Colonic mucosa (tissue), 4 donors: ENCODE data around the gene SLX1A. TPM values are rescaled to one million over a fixed set of nuclear protein-coding genes. Genes with fewer than 3 reads are reported as not detected.
A peak's percentile ranks its signal among the peaks of the same experiment; 100 is the strongest.
"Not testable (repeated sequence)": the region's sequence is repeated elsewhere in the genome, so short reads cannot be mapped to it uniquely, and the experiment has no call there.

Experiments used
- DNase-seq: peaks from one replicate; pipeline ENCODE4 v3.0.0-alpha.2; 2020
- H3K27ac ChIP-seq: fragments of 200-600 bp; one replicate; pipeline ENCODE4 v1.8.0; 2021
- H3K27me3 ChIP-seq: fragments of 200-600 bp; one replicate; pipeline ENCODE4 v1.8.0; 2021
- H3K36me3 ChIP-seq: fragments of 200-600 bp; one replicate; pipeline ENCODE4 v1.8.0; 2021
- H3K4me1 ChIP-seq: fragments of 200-600 bp; one replicate; pipeline ENCODE4 v1.8.0; 2021; ENCODE audit warnings: mild to moderate bottlenecking
- H3K4me3 ChIP-seq: fragments of 200-600 bp; one replicate; pipeline ENCODE4 v1.8.0; 2021
- H3K9ac ChIP-seq, 2 donors: one replicate each; pipeline ENCODE4 v1.7.0; 2013; ENCODE audit warnings: control low read depth in 2 of 2, low read depth in 2 of 2, low read length in 2 of 2
- H3K9me3 ChIP-seq: fragments of 200-600 bp; one replicate; pipeline ENCODE4 v1.8.0; 2021
- CTCF ChIP-seq: fragments of 200-600 bp; IDR thresholded peaks from one replicate; pipeline ENCODE4 v1.8.0; 2022; ENCODE audit warnings: antibody characterized with exemption, mild to moderate bottlenecking
- intact Hi-C: fragments of 100-400 bp; cut with DNase I; formaldehyde crosslinking; loops from one replicate; pipeline ENCODE4 v1.14.1; 2022
- total RNA-seq, 2 donors: library from RNA; stranded (reverse); fragmentation: NEBNext Ultra II Directional in 1 of 2; extraction: Animal tissue kit (Norgen Biotek cat#: 25700) in 1 of 2; gene quantifications; one replicate each; pipeline ENCODE4 v1.2.1, GENCODE V29; 2021
- donor health status: healthy.
- donor health status: DM: no; HTN: no; CAD: no.
- donor health status: DM: no; HTN: no; CAD: no.

The SLX1A gene
- 100 to 1,000 TPM in 1 of 2 donors, 10 to 100 TPM in 1; 70.2 to 114 TPM for total RNA-seq

- H3K27me3 ChIP-seq, H3K27ac ChIP-seq, H3K9me3 ChIP-seq, DNase-seq, intact Hi-C loops, H3K36me3 ChIP-seq, H3K4me1 ChIP-seq: not testable (repeated sequence)
- Histone ChIP-seq H3K4me3 (peak within 1 kb of the TSS; percentile 42), H3K9ac (peak within 1 kb of the TSS in 1 of 2 donors; percentile 66)
These were observed at the start of gene SLX1A, which contains the start of gene BOLA2B for GRCh38 chr16:30193615-30194014. TSS of gene SLX1A (plus strand) at chr16:30193875. CDS start at chr16:30194085, 210 bp downstream. TSS of gene BOLA2B (minus strand) at chr16:30193666. CDS start at chr16:30193595, 71 bp downstream.

GRCh38 chr16:30144017-30144416, 49.7 kb upstream of the SLX1A start:
- no peak for DNase-seq
- no peak for TF ChIP-seq CTCF
- Histone ChIP-seq H3K4me1 (peaks cover 11% of the 10 kb centered on the region), H3K9ac (no peak overlapping the region), H3K27ac (no peak overlapping the region), H3K9me3 (no peaks in the 10 kb centered on the region), H3K36me3 (no peaks in the 10 kb centered on the region), H3K27me3 (no peaks in the 10 kb centered on the region), H3K4me3 (no peak overlapping the region)
- intact Hi-C loops = no loop called here

GRCh38 chr16:30144917-30145316, 48.8 kb upstream of the SLX1A start:
- no peak for TF ChIP-seq CTCF
- peaks cover 5% of the 10 kb centered on the region for H3K4me1 ChIP-seq

GRCh38 chr16:30145657-30146056, 48.0 kb upstream of the SLX1A start:
- TF ChIP-seq CTCF = no peak
- Histone ChIP-seq H3K9ac (no peak overlapping the region), H3K27me3 (no peaks in the 10 kb centered on the region)

More at GRCh38 chr16:30144917-30145316, 48.8 kb upstream of the SLX1A start:
- no peaks in the 10 kb centered on the region for H3K36me3 ChIP-seq
- no peaks in the 10 kb centered on the region for H3K9me3 ChIP-seq
- no peak overlapping the region for H3K4me3 ChIP-seq
- no peaks in the 10 kb centered on the region for H3K27me3 ChIP-seq
- no peak overlapping the region for H3K9ac ChIP-seq
- intact Hi-C loops = no loop called here
- DNase-seq = no peak
- no peak overlapping the region for H3K27ac ChIP-seq

GRCh38 chr16:30147843-30148510, 45.7 kb upstream of the SLX1A start:
- H3K27ac ChIP-seq = no peak overlapping the region
- H3K36me3 ChIP-seq = no peaks in the 10 kb centered on the region
- H3K9ac ChIP-seq = no peak overlapping the region
- no peaks in the 10 kb centered on the region for H3K9me3 ChIP-seq
- DNase-seq = no peak
- intact Hi-C loops = no loop called here
- H3K4me1 ChIP-seq = no peaks in the 10 kb centered on the region
- no peaks in the 10 kb centered on the region for H3K27me3 ChIP-seq
- no peak for TF ChIP-seq CTCF
- no peak overlapping the region for H3K4me3 ChIP-seq

More at GRCh38 chr16:30145657-30146056, 48.0 kb upstream of the SLX1A start:
- intact Hi-C loops = no loop called here
- H3K4me3 ChIP-seq = no peak overlapping the region
- no peaks in the 10 kb centered on the region for H3K9me3 ChIP-seq
- no peak for DNase-seq
- no peaks in the 10 kb centered on the region for H3K4me1 ChIP-seq
- H3K27ac ChIP-seq = no peak overlapping the region
- H3K36me3 ChIP-seq = no peaks in the 10 kb centered on the region

GRCh38 chr16:30149250-30149930, 44.3 kb upstream of the SLX1A start:
- intact Hi-C loops = no loop called here
- no peak for DNase-seq
- no peaks in the 10 kb centered on the region for H3K4me1 ChIP-seq

More at GRCh38 chr16:30149250-30149930, 44.3 kb upstream of the SLX1A start:
- no peak overlapping the region for H3K27ac ChIP-seq
- no peaks in the 10 kb centered on the region for H3K36me3 ChIP-seq
- no peaks in the 10 kb centered on the region for H3K9me3 ChIP-seq
- no peaks in the 10 kb centered on the region for H3K27me3 ChIP-seq
- H3K9ac ChIP-seq = no peak overlapping the region
- H3K4me3 ChIP-seq = no peak overlapping the region
- TF ChIP-seq CTCF = no peak
